Germinal center (tissue), 1 donor: ENCODE data around the gene MIER2.
A peak's percentile ranks its signal among the peaks of the same experiment; 100 is the strongest.

ENCODE experiments used
- DNase-seq: peaks from one replicate; pipeline ENCODE4 v3.0.0; 2012; ENCODE audit warnings: mixed read lengths, low spot score

Gene MIER2

DNA sequence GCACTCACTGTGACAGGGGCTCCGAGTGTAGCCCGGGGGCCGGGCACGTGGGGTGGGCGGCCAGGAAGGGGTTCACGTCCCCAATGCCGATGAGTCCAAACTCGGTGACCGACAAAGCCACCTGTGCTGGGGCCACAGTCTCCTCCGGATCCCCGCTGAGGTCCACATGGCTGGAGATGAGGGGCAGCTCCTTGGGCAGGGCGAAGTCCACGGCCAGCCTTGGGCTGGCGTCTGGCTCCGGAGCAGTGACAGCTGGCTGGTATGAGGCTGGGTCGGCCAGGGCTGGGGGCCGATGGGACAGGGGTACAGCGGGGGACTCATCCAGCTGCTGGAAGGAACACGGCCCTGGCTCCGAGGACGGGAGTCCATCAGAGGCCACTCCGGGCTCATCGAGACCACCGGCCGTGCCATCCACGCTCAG lies 37.5 kb downstream of the MIER2 start:
- DNase-seq: no peak

GRCh38 chr19:306151-306900 lies 38.3 kb downstream of the MIER2 start:
- no peak for DNase-seq

GRCh38 chr19:305240-306150 lies 39.1 kb downstream of the MIER2 start:
- DNase-seq: no peak

- DNase-seq: no peak
Measured at GRCh38 chr19:296476-297225, 47.9 kb downstream of the MIER2 start.

DNA sequence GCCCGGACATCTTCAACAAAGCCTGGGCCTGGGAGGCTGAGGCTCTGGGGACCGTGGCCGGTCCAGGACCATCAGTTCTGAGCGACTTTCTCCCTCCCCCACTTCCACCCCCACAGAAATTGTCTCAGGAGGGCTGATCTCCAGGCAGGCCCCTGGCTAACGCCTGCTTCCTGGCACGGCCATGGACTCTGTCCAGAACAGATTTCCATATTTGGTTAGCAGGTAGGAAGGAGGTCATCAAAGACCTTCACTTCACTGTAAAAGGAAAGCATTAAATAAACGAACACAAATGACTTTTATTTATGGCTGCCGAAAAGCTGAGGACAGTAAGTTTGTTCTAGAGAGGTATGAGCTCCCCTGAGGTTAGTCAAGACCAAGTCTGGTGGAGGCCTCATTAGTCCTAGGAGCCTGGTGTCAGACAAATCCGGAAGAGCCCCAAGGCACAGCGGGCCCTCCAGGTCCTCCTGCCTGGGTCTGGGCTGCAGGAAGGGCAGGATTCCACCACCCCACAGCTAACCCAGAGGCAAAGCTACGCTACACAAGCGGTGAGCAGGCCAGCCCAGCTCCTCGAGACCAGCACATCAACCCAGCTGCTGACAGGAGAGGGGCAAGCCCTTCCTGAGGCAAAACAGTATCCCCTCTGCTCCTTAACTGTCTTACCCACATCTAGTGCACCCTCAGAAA lies 48.8 kb downstream of the MIER2 start:
- DNase-seq: no peak

GRCh38 chr19:294946-295686 lies 49.5 kb downstream of the MIER2 start:
- peak; percentile 66 for DNase-seq

DNA sequence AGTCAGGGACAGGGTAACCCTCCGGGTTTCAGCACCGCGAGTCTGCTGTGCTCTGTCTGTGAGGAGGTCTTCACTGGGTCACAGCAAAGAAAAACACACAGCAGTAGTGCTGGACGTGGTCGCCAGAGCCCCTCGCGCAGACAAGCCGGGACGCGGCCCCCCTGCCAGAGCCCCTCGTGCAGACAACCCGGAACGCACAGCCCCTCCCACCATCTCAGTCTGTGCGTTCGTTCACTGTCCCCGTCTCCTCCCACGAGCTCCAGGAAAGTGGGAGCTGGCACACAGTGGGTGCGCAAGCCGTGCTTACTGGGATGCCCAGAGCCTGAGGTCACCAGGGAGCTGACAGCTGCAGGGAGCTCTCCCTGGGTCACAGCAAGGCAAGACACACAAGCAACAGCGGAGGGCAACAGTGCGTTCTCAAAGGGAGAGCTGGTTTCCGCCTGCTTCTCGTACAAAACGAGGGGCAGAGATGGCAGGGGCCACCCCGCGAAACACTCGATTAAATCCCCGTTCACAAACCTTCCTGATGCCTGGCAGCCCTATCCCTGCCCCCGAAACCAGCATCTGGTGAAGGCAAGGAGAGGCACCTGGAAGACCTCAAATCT lies 50.2 kb downstream of the MIER2 start:
- DNase-seq: no peak

GRCh38 chr19:293436-294110 lies 51.0 kb downstream of the MIER2 start:
- DNase-seq: no peak

- no peak for DNase-seq
Measured at GRCh38 chr19:292951-293350, 51.6 kb downstream of the MIER2 start.

DNA sequence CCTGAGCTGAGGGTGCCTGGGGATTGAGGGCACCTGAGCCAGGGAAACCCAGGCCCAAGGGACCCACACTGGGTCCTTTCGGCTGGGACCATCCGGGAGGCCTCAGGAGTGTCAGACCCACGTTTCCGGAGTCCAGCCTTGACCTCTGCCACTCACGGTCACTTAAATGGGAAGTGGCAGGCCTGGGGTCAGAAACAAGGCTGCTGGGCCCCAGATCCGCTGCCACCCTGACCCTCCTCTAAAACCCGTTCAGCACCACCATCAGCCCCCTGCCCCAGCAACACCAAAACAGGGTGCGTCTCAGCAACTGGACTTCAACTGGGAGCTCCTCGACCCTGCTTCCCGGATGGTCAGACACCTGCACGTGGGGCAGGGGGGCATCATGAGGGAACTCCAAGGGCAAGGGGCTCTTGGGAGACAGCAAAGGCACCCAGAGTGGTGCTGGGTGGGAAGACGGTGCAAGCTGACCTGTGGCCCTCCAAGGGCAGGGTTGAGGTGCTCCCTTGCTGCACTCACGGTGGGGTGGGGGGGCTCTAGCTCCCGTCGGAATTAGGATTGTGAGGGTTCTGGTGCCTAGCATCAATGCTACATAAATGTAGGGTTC lies 52.2 kb downstream of the MIER2 start:
- no peak for DNase-seq

DNA sequence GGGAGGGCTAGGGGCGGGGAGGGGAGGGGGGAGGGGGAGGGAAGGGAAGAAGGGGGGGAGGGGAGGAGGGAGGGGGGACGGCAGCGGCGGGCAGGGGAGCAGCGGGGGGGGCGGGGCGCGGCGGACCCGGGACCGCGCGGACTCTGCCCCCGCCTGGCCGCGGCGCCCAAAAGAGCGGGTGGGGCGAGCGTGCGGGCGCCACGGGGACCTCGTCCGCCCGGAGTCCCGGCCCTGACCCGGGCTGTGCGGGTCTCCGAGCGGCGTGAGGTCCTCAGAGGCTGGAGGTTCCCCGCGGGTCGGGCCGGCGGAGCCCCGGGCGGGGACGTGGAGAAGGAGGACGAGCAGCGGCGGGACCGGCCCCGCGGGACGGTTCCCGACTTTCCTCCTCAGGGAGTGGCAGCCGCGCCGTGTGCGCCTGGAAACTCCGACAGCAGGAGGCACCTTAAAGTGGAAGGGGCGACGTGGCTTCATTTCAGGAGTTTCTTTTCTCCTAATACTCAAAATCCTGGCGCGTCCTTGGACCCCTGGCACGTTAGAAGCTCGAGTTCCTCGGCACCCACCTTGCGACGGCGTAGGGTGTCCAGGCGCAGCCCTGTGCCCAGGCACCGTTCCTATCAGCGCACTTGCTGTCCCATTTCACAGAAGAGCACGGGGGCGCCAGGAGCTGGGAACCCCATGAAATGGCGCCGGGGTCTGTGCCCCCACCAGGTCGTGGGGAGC lies 52.9 kb downstream of the MIER2 start:
- no peak for DNase-seq

GRCh38 chr19:291006-291521 lies 53.5 kb downstream of the MIER2 start, which contains the start of gene PLPP2:
PLPP2 (minus strand) TSS chr19:291403; CDS start chr19:291336, 67 bp downstream.
- DNase-seq: no peak

- DNase-seq: no peak
Measured at GRCh38 chr19:290372-291005, 54.1 kb downstream of the MIER2 start.

DNA sequence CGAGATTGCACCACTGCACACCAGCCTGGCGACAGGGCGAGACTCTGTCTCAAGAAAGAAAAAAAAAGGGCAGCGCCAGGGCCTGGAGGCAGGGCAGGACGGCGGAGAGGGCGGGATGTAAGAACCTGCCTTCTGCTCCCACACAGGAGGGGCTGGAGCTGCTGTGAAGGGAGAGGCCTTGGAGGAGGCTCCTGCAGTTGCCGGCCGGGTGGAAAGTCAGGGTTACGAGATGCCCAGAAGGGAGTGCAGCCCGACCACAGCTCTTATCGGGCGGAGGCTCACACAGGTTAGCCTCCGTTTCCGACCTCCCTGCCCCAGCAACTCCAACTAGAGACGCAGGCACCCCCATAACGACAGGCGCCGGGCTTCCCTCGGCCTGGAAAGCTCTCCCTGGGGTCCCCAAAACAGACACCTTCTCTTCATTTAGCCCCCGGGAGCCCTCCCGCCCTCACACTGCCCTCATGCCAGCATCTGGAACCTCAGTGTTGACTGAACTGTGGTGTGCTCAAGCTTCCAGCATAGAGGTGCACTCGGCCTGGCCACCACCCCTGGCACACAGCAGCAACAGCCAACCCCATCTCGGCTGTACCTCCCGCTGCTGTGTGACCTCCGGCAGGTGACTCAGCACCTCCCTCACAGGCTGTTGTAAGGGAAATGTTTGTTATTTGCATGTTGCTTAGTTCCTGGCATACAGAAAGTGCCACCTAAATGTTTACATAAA lies 54.8 kb downstream of the MIER2 start:
- peak; percentile 42 for DNase-seq

DNA sequence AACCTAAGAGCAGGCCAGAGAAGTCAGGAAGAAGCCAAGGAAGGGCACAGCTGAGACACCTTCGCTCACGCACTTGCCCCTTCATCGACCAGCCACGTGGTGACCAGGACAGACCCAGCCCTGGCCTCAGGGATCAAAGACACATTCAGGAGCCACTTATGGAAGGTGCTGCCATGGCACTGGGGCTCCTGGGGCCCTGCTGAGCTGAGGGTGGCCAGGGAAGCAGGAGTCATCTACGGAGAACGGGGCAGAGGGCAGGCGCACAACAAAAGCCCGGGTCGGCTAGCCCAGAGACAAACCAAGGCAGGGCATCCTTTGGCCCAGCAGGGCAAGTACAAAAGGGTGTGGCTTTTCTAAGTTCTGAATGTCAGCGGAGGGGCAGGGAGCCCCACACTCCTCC lies 55.7 kb downstream of the MIER2 start:
- no peak for DNase-seq

GRCh38 chr19:287381-287871 lies 57.2 kb downstream of the MIER2 start:
- no peak for DNase-seq

- no peak for DNase-seq
Measured at GRCh38 chr19:283395-283794, 61.2 kb downstream of the MIER2 start.
